ENCODE measurements around the gene C3orf18.

DNA sequence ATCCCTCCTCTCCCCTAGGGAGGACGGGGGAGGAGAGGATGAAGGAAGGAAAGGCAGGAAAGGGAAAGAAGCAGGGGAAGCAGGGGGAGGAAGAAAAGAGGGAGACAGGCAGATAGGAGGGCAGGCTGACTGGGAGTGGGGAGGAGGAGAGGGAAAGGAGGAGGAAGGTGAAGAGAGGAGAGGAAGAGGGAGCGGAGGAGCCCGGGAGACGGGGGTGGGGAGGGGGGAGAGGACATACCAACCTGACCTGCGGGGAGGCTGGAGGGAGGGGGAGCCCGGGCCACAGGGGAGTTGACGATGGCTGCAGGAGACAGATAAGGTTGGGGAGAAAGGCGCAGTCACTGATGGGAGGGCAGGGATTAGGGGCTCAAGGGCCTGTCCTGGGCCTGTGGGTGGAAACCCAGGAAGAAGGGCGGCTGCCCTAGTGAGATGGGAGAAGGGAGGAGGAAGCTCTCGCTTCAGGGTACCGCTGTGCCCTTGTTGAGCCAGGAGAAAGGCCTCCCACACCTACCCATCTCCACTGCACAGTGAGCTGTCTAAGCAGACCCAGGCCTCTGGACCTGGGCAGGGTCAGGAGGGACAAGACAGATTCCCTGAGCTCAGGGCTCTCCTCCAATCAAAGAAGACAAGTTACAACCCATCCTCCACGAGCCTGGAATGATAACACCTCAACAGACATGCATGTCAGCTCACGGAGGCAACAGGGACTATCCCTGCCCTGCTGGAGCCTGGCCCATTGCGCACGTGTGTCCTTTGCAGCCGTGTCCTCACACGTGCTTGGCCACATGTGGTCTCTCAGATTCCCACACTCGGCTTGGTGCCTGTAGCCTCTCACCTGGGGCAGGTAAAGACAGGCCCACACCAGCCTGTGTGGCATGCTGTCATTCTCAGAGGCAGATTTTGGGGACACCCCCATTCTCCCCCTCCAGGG lies 27.9 kb downstream of the C3orf18 start:
- TF ChIP-seq, protein P1, sequence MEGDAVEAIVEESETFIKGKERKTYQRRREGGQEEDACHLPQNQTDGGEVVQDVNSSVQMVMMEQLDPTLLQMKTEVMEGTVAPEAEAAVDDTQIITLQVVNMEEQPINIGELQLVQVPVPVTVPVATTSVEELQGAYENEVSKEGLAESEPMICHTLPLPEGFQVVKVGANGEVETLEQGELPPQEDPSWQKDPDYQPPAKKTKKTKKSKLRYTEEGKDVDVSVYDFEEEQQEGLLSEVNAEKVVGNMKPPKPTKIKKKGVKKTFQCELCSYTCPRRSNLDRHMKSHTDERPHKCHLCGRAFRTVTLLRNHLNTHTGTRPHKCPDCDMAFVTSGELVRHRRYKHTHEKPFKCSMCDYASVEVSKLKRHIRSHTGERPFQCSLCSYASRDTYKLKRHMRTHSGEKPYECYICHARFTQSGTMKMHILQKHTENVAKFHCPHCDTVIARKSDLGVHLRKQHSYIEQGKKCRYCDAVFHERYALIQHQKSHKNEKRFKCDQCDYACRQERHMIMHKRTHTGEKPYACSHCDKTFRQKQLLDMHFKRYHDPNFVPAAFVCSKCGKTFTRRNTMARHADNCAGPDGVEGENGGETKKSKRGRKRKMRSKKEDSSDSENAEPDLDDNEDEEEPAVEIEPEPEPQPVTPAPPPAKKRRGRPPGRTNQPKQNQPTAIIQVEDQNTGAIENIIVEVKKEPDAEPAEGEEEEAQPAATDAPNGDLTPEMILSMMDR (IDR thresholded peaks at IDR 0.05): no peak
- no peak for TF ChIP-seq POLR2A (IDR thresholded peaks at IDR 0.05)

All from heart left ventricle (tissue), 13 donors.